Upper lobe of right lung (tissue), 1 donor: ENCODE data around the gene ECHS1. TPM values are rescaled to one million over a fixed set of nuclear protein-coding genes. Genes with fewer than 3 reads are reported as not detected.

Experiments used
- ATAC-seq: fragments of 200-7000 bp; cut with Tn5 transposase; one replicate; pipeline ENCODE4 v1.9.1; 2020; ENCODE audit warnings: mild to moderate bottlenecking, moderate library complexity
- DNase-seq: peaks from one replicate; pipeline ENCODE4 v3.0.0-alpha.2; 2020
- H3K27ac ChIP-seq: fragments of 200-600 bp; one replicate; pipeline ENCODE4 v1.8.0; 2022
- H3K27me3 ChIP-seq: fragments of 200-600 bp; one replicate; pipeline ENCODE4 v1.8.0; 2022; ENCODE audit warnings: mild to moderate bottlenecking
- H3K36me3 ChIP-seq: fragments of 200-600 bp; one replicate; pipeline ENCODE4 v1.8.0; 2022
- H3K4me1 ChIP-seq: fragments of 200-600 bp; one replicate; pipeline ENCODE4 v1.8.0; 2022
- H3K4me3 ChIP-seq: fragments of 200-600 bp; one replicate; pipeline ENCODE4 v1.8.0; 2022; ENCODE audit warnings: mild to moderate bottlenecking
- H3K9me3 ChIP-seq: fragments of 200-600 bp; one replicate; pipeline ENCODE4 v1.8.0; 2022
- intact Hi-C: fragments of 100-400 bp; cut with DNase I; formaldehyde crosslinking; loops from one replicate; pipeline ENCODE4 v1.11.0; 2022
- microRNA-seq: library from miRNA; unstranded; fragments of <30 nt; microRNA quantifications from one replicate; pipeline ENCODE4 v1.2.0, GENCODE V29; 2020; ENCODE audit warnings: borderline microRNAs expressed
- total RNA-seq: library from RNA; stranded (reverse); fragmentation: NEBNext Ultra II Directional; extraction: Animal tissue kit (Norgen Biotek cat#: 25700); gene quantifications from one replicate; pipeline ENCODE4 v1.2.1, GENCODE V29; 2021
- TF ChIP-seq, protein P1 (sequence below): fragments of 200-600 bp; IDR thresholded peaks from one replicate; pipeline ENCODE4 v1.8.0; 2022; ENCODE audit warnings: antibody characterized with exemption
- donor health status: DM: no; HTN: yes; CAD: no; lungs with severe emphysema.

Gene ECHS1
- total RNA-seq, 1 donor from 2014 or later = 55.8 TPM

DNA sequence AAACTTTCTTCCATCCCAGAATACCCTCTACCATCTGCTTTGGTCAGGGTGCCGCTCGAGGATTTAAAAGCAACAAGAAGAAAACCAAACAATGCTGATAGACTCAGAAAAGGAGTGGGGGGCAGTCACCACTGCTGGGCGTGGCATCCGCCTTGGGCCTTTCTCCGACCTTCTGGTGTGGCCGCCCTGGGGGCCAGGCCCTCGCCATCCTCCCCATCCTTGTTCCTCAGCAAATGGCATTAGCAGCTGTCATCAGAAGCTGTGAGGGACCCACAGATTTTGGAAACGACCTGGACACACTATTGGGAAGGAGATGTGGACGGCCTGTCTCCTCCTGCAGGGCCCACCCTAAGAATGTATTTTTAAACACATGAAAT is 60.4 kb downstream of the ECHS1 start:
- TF ChIP-seq, protein P1, sequence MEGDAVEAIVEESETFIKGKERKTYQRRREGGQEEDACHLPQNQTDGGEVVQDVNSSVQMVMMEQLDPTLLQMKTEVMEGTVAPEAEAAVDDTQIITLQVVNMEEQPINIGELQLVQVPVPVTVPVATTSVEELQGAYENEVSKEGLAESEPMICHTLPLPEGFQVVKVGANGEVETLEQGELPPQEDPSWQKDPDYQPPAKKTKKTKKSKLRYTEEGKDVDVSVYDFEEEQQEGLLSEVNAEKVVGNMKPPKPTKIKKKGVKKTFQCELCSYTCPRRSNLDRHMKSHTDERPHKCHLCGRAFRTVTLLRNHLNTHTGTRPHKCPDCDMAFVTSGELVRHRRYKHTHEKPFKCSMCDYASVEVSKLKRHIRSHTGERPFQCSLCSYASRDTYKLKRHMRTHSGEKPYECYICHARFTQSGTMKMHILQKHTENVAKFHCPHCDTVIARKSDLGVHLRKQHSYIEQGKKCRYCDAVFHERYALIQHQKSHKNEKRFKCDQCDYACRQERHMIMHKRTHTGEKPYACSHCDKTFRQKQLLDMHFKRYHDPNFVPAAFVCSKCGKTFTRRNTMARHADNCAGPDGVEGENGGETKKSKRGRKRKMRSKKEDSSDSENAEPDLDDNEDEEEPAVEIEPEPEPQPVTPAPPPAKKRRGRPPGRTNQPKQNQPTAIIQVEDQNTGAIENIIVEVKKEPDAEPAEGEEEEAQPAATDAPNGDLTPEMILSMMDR = no peak
- no peak for ATAC-seq
- H3K36me3 ChIP-seq = peaks cover 26% of the 10 kb centered on the region
- H3K4me1 ChIP-seq = peaks cover 9% of the 10 kb centered on the region
- H3K27me3 ChIP-seq = no peaks in the 10 kb centered on the region
- H3K27ac ChIP-seq = no peak overlapping the region
- H3K4me3 ChIP-seq = no peak overlapping the region
- intact Hi-C loops = no loop called here
- H3K9me3 ChIP-seq = no peaks in the 10 kb centered on the region
- DNase-seq = no peak

Small RNAs within 50 kb of the gene (microRNA-seq; reads per million reads assigned to microRNA genes)
- 0.50 reads per million for gene MIR3944

Other genes with a start within 250 kb of the ECHS1 start
- gene KNDC1, start 213.1 kb downstream of the ECHS1 start, total RNA-seq = 14.3 TPM
- gene UTF1, start 143.1 kb downstream of the ECHS1 start, total RNA-seq = not detected
- gene VENTX, start 135.5 kb downstream of the ECHS1 start, total RNA-seq = 3.4 TPM
- gene ADAM8, start 96.5 kb downstream of the ECHS1 start, total RNA-seq = 20.3 TPM
- gene TUBGCP2, start 64.5 kb downstream of the ECHS1 start, total RNA-seq = 44.6 TPM
- gene ZNF511, start 64.4 kb downstream of the ECHS1 start, total RNA-seq = 42.8 TPM
- gene CALY, start 36.5 kb downstream of the ECHS1 start, total RNA-seq = not detected
- not detected for gene PRAP1, start 26.0 kb downstream of the ECHS1 start, total RNA-seq
- gene FUOM, start 15.3 kb downstream of the ECHS1 start, total RNA-seq = 21.2 TPM
- gene PAOX, start 5.9 kb upstream of the ECHS1 start, total RNA-seq = 6.0 TPM
- gene MTG1, start 20.8 kb upstream of the ECHS1 start, total RNA-seq = 33.0 TPM
- gene SPRN, start 51.3 kb upstream of the ECHS1 start, total RNA-seq = not detected
- gene SCART1, start 80.6 kb upstream of the ECHS1 start, total RNA-seq = 2.6 TPM
- gene CYP2E1, start 154.0 kb upstream of the ECHS1 start, total RNA-seq = 2.1 TPM
- 0.87 TPM for gene SYCE1, start 192.2 kb upstream of the ECHS1 start, total RNA-seq